Measurements from ENCODE around the gene TSEN54. TPM values are rescaled to one million over a fixed set of nuclear protein-coding genes. Genes with fewer than 3 reads are reported as not detected.
"Not testable (repeated sequence)": the region's sequence is repeated elsewhere in the genome, so short reads cannot be mapped to it uniquely, and the experiment has no call there.

The TSEN54 gene
- 1 to 10 TPM; 9.0 to 9.5 TPM for total RNA-seq
- long read RNA-seq, transcript TSEN54-201 (11 exons, 1,944 nt) = major isoform, 29 of 41 reads
- long read RNA-seq, partial matches to known transcripts = 3 of 41 reads
- long read RNA-seq, other reads (novel, unspliced or antisense) = 8 of 41 reads

- intact Hi-C loops (cut with DNase I) = loop anchor here (2.0 to 10.0 kb wide), 3 partner anchors 61 to 91 kb away; partner anchors contain the start of gene TMEM94 (in 1 of the 2)
- ATAC-seq = peak; percentile 91 to 92
Observed at GRCh38 chr17:75516255-75516618, at the start of gene TSEN54. Gene TSEN54, plus strand, starts transcription at chr17:75516528. Its CDS starts 33 bp downstream, at chr17:75516561.

GRCh38 chr17:75468291-75468754 lies 48.0 kb upstream of the TSEN54 start:
- DNase-seq (no peak), ATAC-seq (peak; percentile 61 to 84)
- intact Hi-C loops (cut with DNase I) = no loop called here

More at GRCh38 chr17:75516255-75516618, at the start of gene TSEN54:
- peak; percentile 96 for DNase-seq

- intact Hi-C loops (cut with DNase I) = no loop called here
- ATAC-seq = peak in 1 of 2 donors; percentile 62
- DNase-seq = no peak
Observed at GRCh38 chr17:75468779-75469373, 47.5 kb upstream of the TSEN54 start.

GRCh38 chr17:75471207-75471606 lies 45.1 kb upstream of the TSEN54 start:
- intact Hi-C loops (cut with DNase I) = no loop called here
- ATAC-seq = no peak

GRCh38 chr17:75472119-75472518 lies 44.2 kb upstream of the TSEN54 start:
- intact Hi-C loops (cut with DNase I) = no loop called here
- no peak for DNase-seq
- ATAC-seq = no peak

More at GRCh38 chr17:75471207-75471606, 45.1 kb upstream of the TSEN54 start:
- DNase-seq = no peak

- intact Hi-C loops (cut with DNase I) = no loop called here
- no peak for DNase-seq
- peak; percentile 15 to 27 for ATAC-seq
Observed at GRCh38 chr17:75473246-75473645, 43.1 kb upstream of the TSEN54 start.

GRCh38 chr17:75474736-75475135 lies 41.6 kb upstream of the TSEN54 start:
- ATAC-seq (no peak), DNase-seq (no peak)
- intact Hi-C loops (cut with DNase I) = no loop called here

- DNase-seq (no peak), ATAC-seq (peak in 1 of 2 donors; percentile 2)
- intact Hi-C loops (cut with DNase I) = no loop called here
Observed at GRCh38 chr17:75475144-75475835, 41.0 kb upstream of the TSEN54 start.

GRCh38 chr17:75475851-75476250 lies 40.5 kb upstream of the TSEN54 start:
- ATAC-seq = peak; percentile 75 to 84
- peak; percentile 48 for DNase-seq
- intact Hi-C loops (cut with DNase I) = no loop called here

GRCh38 chr17:75476271-75476671 lies 40.1 kb upstream of the TSEN54 start:
- intact Hi-C loops (cut with DNase I) = no loop called here
- ATAC-seq = peak; percentile 78 to 83
- DNase-seq = no peak

GRCh38 chr17:75476752-75477489 lies 39.4 kb upstream of the TSEN54 start:
- no peak for DNase-seq
- ATAC-seq = peak in 1 of 2 donors; percentile 29
- intact Hi-C loops (cut with DNase I) = no loop called here

GRCh38 chr17:75477490-75477862 lies 38.9 kb upstream of the TSEN54 start:
- intact Hi-C loops (cut with DNase I); ATAC-seq; DNase-seq: not testable (repeated sequence)

- DNase-seq (no peak), ATAC-seq (no peak)
- intact Hi-C loops (cut with DNase I) = no loop called here
Observed at GRCh38 chr17:75478508-75478907, 37.8 kb upstream of the TSEN54 start.

- ATAC-seq (no peak), DNase-seq (no peak)
- intact Hi-C loops (cut with DNase I) = loop anchor here in 1 of 2 donors (10.0 kb wide), 1 partner anchor 45 kb away; no protein-coding TSS in a partner anchor
Observed at GRCh38 chr17:75480281-75480680, 36.0 kb upstream of the TSEN54 start.

- DNase-seq = peak; percentile 23
- intact Hi-C loops (cut with DNase I) = loop anchor here in 1 of 2 donors (10.0 kb wide), 1 partner anchor 47 kb away; no protein-coding TSS in a partner anchor
Observed at GRCh38 chr17:75481194-75482068, 34.9 kb upstream of the TSEN54 start.

GRCh38 chr17:75482098-75482942 lies 34.0 kb upstream of the TSEN54 start:
- DNase-seq (peak; percentile 9), ATAC-seq (no peak)
- intact Hi-C loops (cut with DNase I) = loop anchor here in 1 of 2 donors (10.0 kb wide), 1 partner anchor 48 kb away; no protein-coding TSS in a partner anchor

More at GRCh38 chr17:75481194-75482068, 34.9 kb upstream of the TSEN54 start:
- no peak for ATAC-seq

GRCh38 chr17:75485688-75486087 lies 30.6 kb upstream of the TSEN54 start:
- ATAC-seq (peak in 1 of 2 donors; percentile 4), DNase-seq (peak; percentile 40)
- intact Hi-C loops (cut with DNase I) = loop anchor here in 1 of 2 donors (10.0 kb wide), 1 partner anchor 51 kb away; no protein-coding TSS in a partner anchor

Data from left cardiac atrium (tissue), 4 donors.